Epithelial cell of proximal tubule (primary cell): ENCODE results near the gene LRRC8D. TPM values are rescaled to one million over a fixed set of nuclear protein-coding genes. Genes with fewer than 3 reads are reported as not detected.

Experiments used
- DNase-seq: peaks from one replicate; pipeline ENCODE4 v3.0.0-alpha.2; 2011; ENCODE audit warnings: low read depth
- H3K4me3 ChIP-seq: 2 replicates; pipeline ENCODE4 v1.5.1; 2011; ENCODE audit warnings: low read depth, mild to moderate bottlenecking, low read length
- CTCF ChIP-seq: conservative IDR thresholded peaks from 2 replicates; pipeline ENCODE4 v1.5.1; 2012; ENCODE audit warnings: low read depth, mild to moderate bottlenecking, low read length
- total RNA-seq: library from RNA; depleted of rRNA; stranded (reverse); fragments of >200 nt; gene quantifications from 2 replicates; pipeline ENCODE4 v1.2.3, GENCODE V29; 2015

Gene LRRC8D
- total RNA-seq, 1 donor from 2014 or later: 33.8 TPM

- no peak for TF ChIP-seq CTCF
- peak overlapping the region; percentile 75 for H3K4me3 ChIP-seq
- no peak for DNase-seq
Measured at GRCh38 chr1:89842567-89843272, 21.9 kb downstream of the LRRC8D start.

GRCh38 chr1:89843273-89844130, 22.7 kb downstream of the LRRC8D start:
- peak; percentile 50 for TF ChIP-seq CTCF
- H3K4me3 ChIP-seq: peak overlapping the region; percentile 75
- no peak for DNase-seq

GRCh38 chr1:89844241-89844807, 23.5 kb downstream of the LRRC8D start:
- no peak for DNase-seq
- TF ChIP-seq CTCF: no peak

GRCh38 chr1:89844860-89845259, 24.0 kb downstream of the LRRC8D start:
- H3K4me3 ChIP-seq: no peak overlapping the region
- TF ChIP-seq CTCF: no peak
- no peak for DNase-seq

More at GRCh38 chr1:89844241-89844807, 23.5 kb downstream of the LRRC8D start:
- peak overlapping the region; percentile 75 for H3K4me3 ChIP-seq

GRCh38 chr1:89847191-89847729, 26.4 kb downstream of the LRRC8D start:
- no peak for DNase-seq
- no peak overlapping the region for H3K4me3 ChIP-seq
- TF ChIP-seq CTCF: no peak

GRCh38 chr1:89850844-89851415, 30.1 kb downstream of the LRRC8D start:
- no peak for TF ChIP-seq CTCF
- no peak for DNase-seq
- no peak overlapping the region for H3K4me3 ChIP-seq
